GM21423 (cell line): ENCODE results near the gene DHX35.
"Not testable (repeated sequence)": the region's sequence is repeated elsewhere in the genome, so short reads cannot be mapped to it uniquely, and the experiment has no call there.

ENCODE experiments used
- ATAC-seq: cut with Tn5 transposase; IDR thresholded peaks from one replicate; pipeline ENCODE4 v1.9.1; 2021; ENCODE audit warnings: mild to moderate bottlenecking, moderate library complexity; ENCODE audit not compliant: unreplicated experiment

The DHX35 gene

GRCh38 chr20:38939686-38940085 lies 22.5 kb upstream of the DHX35 start:
- no peak for ATAC-seq

- ATAC-seq: no peak
Observed at GRCh38 chr20:38940644-38941043, 21.5 kb upstream of the DHX35 start.

- no peak for ATAC-seq
Observed at GRCh38 chr20:38941726-38942389, 20.3 kb upstream of the DHX35 start.

- no peak for ATAC-seq
Observed at GRCh38 chr20:38945012-38945411, 17.1 kb upstream of the DHX35 start.

GRCh38 chr20:38946836-38947235 lies 15.3 kb upstream of the DHX35 start:
- ATAC-seq: no peak

- ATAC-seq: no peak
Observed at GRCh38 chr20:38947931-38948362, 14.2 kb upstream of the DHX35 start.

GRCh38 chr20:38950254-38950653 lies 11.9 kb upstream of the DHX35 start:
- ATAC-seq: no peak

- no peak for ATAC-seq
Observed at GRCh38 chr20:38951611-38952010, 10.5 kb upstream of the DHX35 start.

- no peak for ATAC-seq
Observed at GRCh38 chr20:38952153-38952552, 10.0 kb upstream of the DHX35 start.

GRCh38 chr20:38953630-38954340 lies 8.4 kb upstream of the DHX35 start:
- no peak for ATAC-seq

- ATAC-seq: no peak
Observed at GRCh38 chr20:38957235-38957876, 4.8 kb upstream of the DHX35 start.

- no peak for ATAC-seq
Observed at GRCh38 chr20:38957915-38958485, 4.1 kb upstream of the DHX35 start.

- ATAC-seq: not testable (repeated sequence)
Observed at GRCh38 chr20:38960187-38960687, 1.9 kb upstream of the DHX35 start.

GRCh38 chr20:38961530-38962043 lies 557 bp upstream of the DHX35 start:
- no peak for ATAC-seq

GRCh38 chr20:38962928-38963401 lies 821 bp downstream of the DHX35 start:
- ATAC-seq: no peak

- ATAC-seq: no peak
Observed at GRCh38 chr20:38963745-38964144, 1.6 kb downstream of the DHX35 start.

GRCh38 chr20:38965264-38965663 lies 3.1 kb downstream of the DHX35 start:
- no peak for ATAC-seq

GRCh38 chr20:38968090-38968489 lies 5.9 kb downstream of the DHX35 start:
- no peak for ATAC-seq

- ATAC-seq: no peak
Observed at GRCh38 chr20:38969708-38970107, 7.6 kb downstream of the DHX35 start.

GRCh38 chr20:38970302-38970701 lies 8.2 kb downstream of the DHX35 start:
- no peak for ATAC-seq

GRCh38 chr20:38973107-38973506 lies 11.0 kb downstream of the DHX35 start:
- ATAC-seq: no peak
